Neural cell (in vitro differentiated cells): ENCODE results near the gene PMPCA. TPM values are rescaled to one million over a fixed set of nuclear protein-coding genes. Genes with fewer than 3 reads are reported as not detected.

Experiments used
- H2AFZ ChIP-seq: fragments of 200-600, 300-800 bp; sonication (generic), shearing (Covaris generic); 2 replicates; pipeline ENCODE4 v1.6.0; 2014; ENCODE audit warnings: low read depth, mild to moderate bottlenecking, antibody characterized with exemption, low read length, moderate library complexity
- H3F3A ChIP-seq: fragments of 200-600 bp; shearing (Covaris generic); 2 replicates; pipeline ENCODE4 v1.6.1; 2016; ENCODE audit warnings: mild to moderate bottlenecking, moderate library complexity, mixed read lengths, antibody characterized with exemption, low read length; ENCODE audit not compliant: insufficient read depth, poor library complexity, severe bottlenecking
- H3K27ac ChIP-seq: fragments of 200-600, 300-800 bp; sonication (generic), shearing (Covaris generic); 2 replicates; pipeline ENCODE4 v1.5.1; 2014; ENCODE audit warnings: mild to moderate bottlenecking, low read length, moderate library complexity
- H3K27me3 ChIP-seq: fragments of 300-800, 200-600 bp; sonication (generic), shearing (Covaris generic); 2 replicates; pipeline ENCODE4 v1.6.0; 2014; ENCODE audit warnings: mild to moderate bottlenecking, low read depth, low read length, moderate library complexity; ENCODE audit not compliant: insufficient read depth
- H3K36me3 ChIP-seq: fragments of 300-800, 200-600 bp; sonication (generic), shearing (Covaris generic); 2 replicates; pipeline ENCODE4 v1.5.1; 2014; ENCODE audit warnings: mild to moderate bottlenecking, antibody characterized with exemption, low read length, moderate library complexity; ENCODE audit not compliant: insufficient read depth
- H3K4me2 ChIP-seq: fragments of 300-800, 200-600 bp; sonication (generic), shearing (Covaris generic); 2 replicates; pipeline ENCODE4 v1.6.0; 2014; ENCODE audit warnings: mild to moderate bottlenecking, low read length
- H3K4me3 ChIP-seq: fragments of 300-800, 200-600 bp; sonication (generic), shearing (Covaris generic); 2 replicates; pipeline ENCODE4 v1.5.1; 2014; ENCODE audit warnings: mild to moderate bottlenecking, low read length, moderate library complexity
- H3K79me2 ChIP-seq: fragments of 200-600 bp; shearing (Covaris generic); replicated peaks from 2 replicates; pipeline ENCODE4 v1.6.0; 2014; ENCODE audit warnings: mild to moderate bottlenecking, low read length, moderate library complexity; ENCODE audit not compliant: insufficient read depth
- H3K9ac ChIP-seq: fragments of 300-800, 200-600 bp; sonication (generic), shearing (Covaris generic); 2 replicates; pipeline ENCODE4 v1.6.1; 2016; ENCODE audit warnings: mild to moderate bottlenecking, low read length, mixed read lengths
- H3K9me2 ChIP-seq: fragments of 200-600 bp; shearing (Covaris generic); 2 replicates; pipeline ENCODE4 v1.6.1; 2016; ENCODE audit warnings: mild to moderate bottlenecking, low read length, mixed read lengths; ENCODE audit not compliant: insufficient read depth
- H3K9me3 ChIP-seq: fragments of 200-600, 300-800 bp; sonication (generic), shearing (Covaris generic); 2 replicates; pipeline ENCODE4 v1.6.1; 2016; ENCODE audit warnings: mild to moderate bottlenecking, mixed run types, low read length, moderate library complexity, mixed read lengths
- H4K20me1 ChIP-seq: fragments of 200-600 bp; shearing (Covaris generic); 2 replicates; pipeline ENCODE4 v1.6.1; 2016; ENCODE audit warnings: mild to moderate bottlenecking, mixed run types; ENCODE audit not compliant: insufficient read depth
- CTCF ChIP-seq: fragments of 450-650 bp; IDR thresholded peaks from 2 replicates; pipeline ENCODE4 v1.5.1; 2014; ENCODE audit warnings: antibody characterized with exemption, mild to moderate bottlenecking, moderate library complexity; ENCODE audit not compliant: poor library complexity, severe bottlenecking
- EP300 ChIP-seq: fragments of 450-650 bp; conservative IDR thresholded peaks from 2 replicates; pipeline ENCODE4 v1.6.1; 2014; ENCODE audit warnings: antibody characterized with exemption, mild to moderate bottlenecking, moderate library complexity; ENCODE audit not compliant: poor library complexity, severe bottlenecking
- EZH2 ChIP-seq: fragments of 200-600, 300-800 bp; shearing (Covaris generic), sonication (generic); IDR thresholded peaks from 2 replicates; pipeline ENCODE4 v1.6.1; 2014; ENCODE audit warnings: antibody characterized with exemption, low read length, borderline replicate concordance, mild to moderate bottlenecking; ENCODE audit not compliant: insufficient read depth, poor library complexity, severe bottlenecking
- MXI1 ChIP-seq: fragments of 450-650 bp; conservative IDR thresholded peaks from 2 replicates; pipeline ENCODE4 v1.6.1; 2014; ENCODE audit warnings: antibody characterized with exemption, mild to moderate bottlenecking; ENCODE audit not compliant: poor library complexity, severe bottlenecking
- POLR2AphosphoS5 ChIP-seq: IDR thresholded peaks from 2 replicates; pipeline ENCODE4 v1.6.1; 2012
- RAD21 ChIP-seq: fragments of 450-650 bp; conservative IDR thresholded peaks from 2 replicates; pipeline ENCODE4 v1.6.1; 2014; ENCODE audit warnings: antibody characterized with exemption, mild to moderate bottlenecking, moderate library complexity
- REST ChIP-seq: IDR thresholded peaks from 2 replicates; pipeline ENCODE4 v1.6.1; 2012; ENCODE audit warnings: borderline replicate concordance
- SMC3 ChIP-seq: fragments of 450-650 bp; conservative IDR thresholded peaks from 2 replicates; pipeline ENCODE4 v1.6.1; 2014; ENCODE audit warnings: antibody characterized with exemption, mild to moderate bottlenecking, moderate library complexity; ENCODE audit not compliant: poor library complexity
- TAF1 ChIP-seq: IDR thresholded peaks from 2 replicates; pipeline ENCODE4 v1.6.1; 2012; ENCODE audit warnings: low read depth
- polyA plus RNA-seq: library from polyadenylated mRNA; depleted of rRNA; stranded (reverse); fragments of >200 nt; gene quantifications from 2 replicates; pipeline ENCODE4 v1.2.3, GENCODE V29; 2014

PMPCA gene
- polyA plus RNA-seq, 1 donor from 2014 or later = 61.3 TPM

- peak within 1 kb of the TSS; percentile 34 for H3K27ac ChIP-seq
- H3F3A ChIP-seq = no peaks in the 10 kb centered on the region
- peaks cover 21% of the 10 kb centered on the region for H3K79me2 ChIP-seq
- H4K20me1 ChIP-seq = no peaks in the 10 kb centered on the region
- H3K4me2 ChIP-seq = peak within 1 kb of the TSS; percentile 48
- no peaks in the 10 kb centered on the region for H3K9me2 ChIP-seq
- peak within 1 kb of the TSS; percentile 51 for H2AFZ ChIP-seq
- H3K27me3 ChIP-seq = no peaks in the 10 kb centered on the region
- TF ChIP-seq SMC3 (peak; percentile 79), POLR2AphosphoS5 (peak; percentile 87), EZH2 (no peak), EP300 (peak; percentile 29), MXI1 (peak; percentile 96), CTCF (peak; percentile 99), REST (peak; percentile 40), TAF1 (peak; percentile 72), RAD21 (peak; percentile 76)
- H3K9me3 ChIP-seq = no peaks in the 10 kb centered on the region
- H3K9ac ChIP-seq = peak within 1 kb of the TSS; percentile 76
- H3K36me3 ChIP-seq = peaks cover 3% of the 10 kb centered on the region
- H3K4me3 ChIP-seq = peak within 1 kb of the TSS; percentile 89
These were observed 10.2 kb upstream of the PMPCA start, which contains the start of gene SNAPC4 for GRCh38 chr9:136400038-136400834. Gene SNAPC4, minus strand, starts transcription at chr9:136400170. Its CDS starts 1,742 bp downstream, at chr9:136398428.

GRCh38 chr9:136401173-136401922 is 9.1 kb upstream of the PMPCA start:
- Histone ChIP-seq H3K36me3 (peaks cover 3% of the 10 kb centered on the region), H3K4me3 (no peak overlapping the region), H3F3A (no peaks in the 10 kb centered on the region), H3K9ac (no peak overlapping the region), H3K27me3 (no peaks in the 10 kb centered on the region), H3K79me2 (peaks cover 21% of the 10 kb centered on the region), H3K9me3 (no peaks in the 10 kb centered on the region), H3K4me2 (no peak overlapping the region), H3K9me2 (no peaks in the 10 kb centered on the region), H2AFZ (no peak overlapping the region), H4K20me1 (no peaks in the 10 kb centered on the region), H3K27ac (no peak overlapping the region)
- TF ChIP-seq REST = no peak
- no peak for TF ChIP-seq EP300
- no peak for TF ChIP-seq EZH2
- no peak for TF ChIP-seq SMC3
- TF ChIP-seq RAD21 = no peak
- no peak for TF ChIP-seq TAF1
- no peak for TF ChIP-seq POLR2AphosphoS5
- TF ChIP-seq MXI1 = no peak
- no peak for TF ChIP-seq CTCF
